IMR-90 (cell line): ENCODE results near the gene ABI3BP. TPM values are rescaled to one million over a fixed set of nuclear protein-coding genes. Genes with fewer than 3 reads are reported as not detected.

ENCODE experiments used
- ATAC-seq: fragments of 200-7000 bp; cut with Tn5 transposase; 2 replicates; pipeline ENCODE4 v1.9.1; 2020; ENCODE audit warnings: low read depth, mild to moderate bottlenecking, moderate library complexity
- BruUV-seq: library from RNA; stranded (reverse); fragments of 400-500 nt; replicated peaks from 2 replicates; lab custom pipeline; 2021; lab: Mats Ljungman, UMichigan
- CTCF ChIA-PET: fragments of 300-600 bp; formaldehyde crosslinking; extraction: SDS; loops from one replicate; lab custom pipeline; 2021; ENCODE audit warnings: antibody characterized with exemption; lab: Yijun Ruan, JAX
- POLR2A ChIA-PET: fragments of 300-600 bp; sonication (Branson Sonifier 250); formaldehyde crosslinking; loops from one replicate; lab custom pipeline; 2022; ENCODE audit warnings: antibody characterized with exemption; ENCODE audit not compliant: unreplicated experiment; lab: Charles Lee
- DNase-seq: peaks from one replicate; pipeline ENCODE4 v3.0.0; 2013
- H2AFZ ChIP-seq: replicated peaks from 2 replicates; pipeline ENCODE3; 2013; ENCODE audit warnings: low read length, mild to moderate bottlenecking; ENCODE audit not compliant: poor library complexity
- H2AK5ac ChIP-seq: 2 replicates; pipeline ENCODE4 v1.6.1; 2013; ENCODE audit warnings: low read depth, low read length, inconsistent platforms
- H2AK9ac ChIP-seq: replicated peaks from 2 replicates; pipeline ENCODE3; 2013; ENCODE audit warnings: mild to moderate bottlenecking, low read depth, low read length, moderate library complexity; ENCODE audit not compliant: poor library complexity
- H2BK120ac ChIP-seq: 2 replicates; pipeline ENCODE4 v1.6.1; 2013; ENCODE audit warnings: low read depth, low read length, inconsistent platforms
- H2BK15ac ChIP-seq: 3 replicates; pipeline ENCODE4 v1.6.1; 2013; ENCODE audit warnings: low read depth, low read length, inconsistent platforms
- H2BK20ac ChIP-seq: 2 replicates; pipeline ENCODE4 v1.6.1; 2013; ENCODE audit warnings: low read depth, mild to moderate bottlenecking, inconsistent platforms, low read length, moderate library complexity
- H2BK5ac ChIP-seq: 2 replicates; pipeline ENCODE4 v1.6.1; 2013; ENCODE audit warnings: mild to moderate bottlenecking, low read depth, low read length, inconsistent platforms; ENCODE audit not compliant: poor library complexity, severe bottlenecking
- H3K14ac ChIP-seq: replicated peaks from 2 replicates; pipeline ENCODE4 v1.6.1; 2013; ENCODE audit warnings: low read depth, low read length, inconsistent platforms
- H3K18ac ChIP-seq: 2 replicates; pipeline ENCODE4 v1.6.1; 2013; ENCODE audit warnings: low read depth, low read length, control low read depth
- H3K23ac ChIP-seq: 2 replicates; pipeline ENCODE4 v1.6.1; 2013; ENCODE audit warnings: low read depth, low read length, inconsistent platforms
- H3K27ac ChIP-seq: 2 replicates; pipeline ENCODE4 v1.5.1; 2013; ENCODE audit warnings: mild to moderate bottlenecking, control low read depth, low read length; ENCODE audit not compliant: insufficient read depth
- H3K27me3 ChIP-seq: 2 replicates; pipeline ENCODE4 v1.6.1; 2013; ENCODE audit warnings: low read length; ENCODE audit not compliant: control insufficient read depth, insufficient read depth
- H3K36me3 ChIP-seq: 2 replicates; pipeline ENCODE4 v1.6.1; 2013; ENCODE audit warnings: low read length, mixed read lengths; ENCODE audit not compliant: control insufficient read depth, insufficient read depth
- H3K4ac ChIP-seq: 2 replicates; pipeline ENCODE4 v1.6.1; 2013; ENCODE audit warnings: low read depth, low read length, inconsistent platforms
- H3K4me1 ChIP-seq: 2 replicates; pipeline ENCODE4 v1.6.1; 2013; ENCODE audit warnings: low read length, mixed read lengths; ENCODE audit not compliant: control insufficient read depth, insufficient read depth
- H3K4me2 ChIP-seq: 2 replicates; pipeline ENCODE4 v1.6.1; 2013; ENCODE audit warnings: low read depth, mild to moderate bottlenecking, control low read depth, low read length, moderate library complexity
- H3K4me3 ChIP-seq: 2 replicates; pipeline ENCODE4 v1.5.1; 2013; ENCODE audit warnings: low read depth, mild to moderate bottlenecking, control low read depth, low read length, moderate library complexity; ENCODE audit not compliant: insufficient read depth
- H3K56ac ChIP-seq: 2 replicates; pipeline ENCODE4 v1.6.1; 2013; ENCODE audit warnings: low read length, inconsistent platforms; ENCODE audit not compliant: insufficient read depth; ENCODE audit errors: extremely low read depth
- H3K79me1 ChIP-seq, 2 experiments: 2 replicates each; pipeline ENCODE4 v1.6.1; 2013; ENCODE audit warnings: low read length in 2 of 2, inconsistent platforms in 1 of 2, low read depth in 1 of 2
- H3K9ac ChIP-seq: 2 replicates; pipeline ENCODE4 v1.6.1; 2013; ENCODE audit warnings: low read depth, low read length, control low read depth
- H3K9me1 ChIP-seq: 2 replicates; pipeline ENCODE4 v1.6.1; 2013; ENCODE audit warnings: low read length, inconsistent platforms; ENCODE audit not compliant: insufficient read depth
- H3K9me3 ChIP-seq: 2 replicates; pipeline ENCODE4 v1.6.1; 2013; ENCODE audit warnings: low read length; ENCODE audit not compliant: control insufficient read depth, insufficient read depth
- H4K20me1 ChIP-seq: 2 replicates; pipeline ENCODE4 v1.6.1; 2013; ENCODE audit warnings: low read length, inconsistent platforms; ENCODE audit not compliant: insufficient read depth
- H4K5ac ChIP-seq: 2 replicates; pipeline ENCODE4 v1.6.1; 2013; ENCODE audit warnings: mild to moderate bottlenecking, low read depth, low read length, control low read depth
- H4K8ac ChIP-seq, 2 experiments: 2 replicates each; pipeline ENCODE4 v1.6.1; 2013; ENCODE audit warnings: low read depth in 2 of 2, low read length in 2 of 2, control low read depth in 1 of 2, inconsistent platforms in 1 of 2
- H4K91ac ChIP-seq: 2 replicates; pipeline ENCODE4 v1.6.1; 2013; ENCODE audit warnings: low read depth, low read length, inconsistent platforms; ENCODE audit not compliant: insufficient read depth
- BHLHE40 ChIP-seq: fragments of 150-350 bp; IDR thresholded peaks from 2 replicates; pipeline ENCODE4 v1.6.1; 2016; ENCODE audit warnings: mild to moderate bottlenecking, low read depth, low read length
- CEBPB ChIP-seq: IDR thresholded peaks from 2 replicates; pipeline ENCODE4 v1.6.1; 2012; ENCODE audit warnings: low read depth, low read length, improper control_type of control experiment
- CHD1 ChIP-seq: IDR thresholded peaks from 2 replicates; pipeline ENCODE4 v1.6.1; 2012; ENCODE audit warnings: low read depth, low read length, improper control_type of control experiment
- FOS ChIP-seq: fragments of 150-350 bp; IDR thresholded peaks from 2 replicates; pipeline ENCODE4 v1.6.1; 2016; ENCODE audit warnings: low read depth, low read length
- MAFK ChIP-seq: IDR thresholded peaks from 2 replicates; pipeline ENCODE4 v1.6.1; 2012; ENCODE audit warnings: low read depth, low read length, improper control_type of control experiment
- MAZ ChIP-seq: IDR thresholded peaks from 2 replicates; pipeline ENCODE4 v1.6.1; 2012; ENCODE audit warnings: low read depth, mild to moderate bottlenecking, low read length, improper control_type of control experiment, moderate library complexity, borderline replicate concordance
- MXI1 ChIP-seq: IDR thresholded peaks from 2 replicates; pipeline ENCODE4 v1.6.1; 2012; ENCODE audit warnings: low read depth, mild to moderate bottlenecking, low read length, moderate library complexity, borderline replicate concordance
- NFE2L2 ChIP-seq: fragments of 150-350 bp; IDR thresholded peaks from 2 replicates; pipeline ENCODE4 v1.6.1; 2016; ENCODE audit warnings: low read depth, mild to moderate bottlenecking, low read length
- POLR2A ChIP-seq: IDR thresholded peaks from 2 replicates; pipeline ENCODE4 v1.6.1; 2012; ENCODE audit warnings: mild to moderate bottlenecking, low read depth, low read length
- RAD21 ChIP-seq: IDR thresholded peaks from 2 replicates; pipeline ENCODE4 v1.6.1; 2012; ENCODE audit warnings: low read length, improper control_type of control experiment
- RCOR1 ChIP-seq: IDR thresholded peaks from 2 replicates; pipeline ENCODE4 v1.6.1; 2012; ENCODE audit warnings: mild to moderate bottlenecking, low read length, improper control_type of control experiment; ENCODE audit not compliant: insufficient replicate concordance
- RFX5 ChIP-seq: IDR thresholded peaks from 2 replicates; pipeline ENCODE4 v1.8.0; 2012; ENCODE audit warnings: low read depth, mild to moderate bottlenecking, low read length, moderate library complexity
- SMC3 ChIP-seq: fragments of 150-350 bp; IDR thresholded peaks from 2 replicates; pipeline ENCODE4 v1.6.1; 2016; ENCODE audit warnings: low read depth, mild to moderate bottlenecking, antibody characterized with exemption, low read length, moderate library complexity
- dilution Hi-C: fragments of 300-500 bp; cut with HindIII; formaldehyde crosslinking; loops from one replicate; pipeline ENCODE4 v1.14.3; 2018; ENCODE audit warnings: low sequenced_read_pairs; ENCODE audit not compliant: unreplicated experiment
- in situ Hi-C: fragments of 300-500 bp; cut with MboI; formaldehyde crosslinking; loops from 3 replicates; pipeline ENCODE4 v1.14.3; 2019; ENCODE audit warnings: low sequenced_read_pairs, inconsistent platforms, mixed read lengths
- intact Hi-C: fragments of 100-400 bp; cut with micrococcal nuclease; formaldehyde crosslinking; loops from 2 replicates; pipeline ENCODE4 v1.10.0; 2022
- polyA plus RNA-seq, 3 experiments: library from polyadenylated mRNA; depleted of rRNA; stranded (reverse); fragments of >200 nt; gene quantifications; 2 replicates each; pipeline ENCODE4 v1.2.3, GENCODE V29; 2012; ENCODE audit warnings: low replicate concordance in 1 of 3
- total RNA-seq: library from RNA; depleted of rRNA; stranded (reverse); fragments of >200 nt; gene quantifications from 2 replicates; pipeline ENCODE4 v1.2.3, GENCODE V29; 2012
- TF ChIP-seq, protein P1 (sequence below): fragments of 150-350 bp; IDR thresholded peaks from 2 replicates; pipeline ENCODE4 v1.6.1; 2016; ENCODE audit warnings: low read depth, mild to moderate bottlenecking, low read length, moderate library complexity, borderline replicate concordance
- TF ChIP-seq, protein P2 (sequence below): conservative IDR thresholded peaks from 2 replicates; pipeline ENCODE4 v1.5.1; 2012; ENCODE audit warnings: mild to moderate bottlenecking, low read depth, low read length, improper control_type of control experiment
- TF ChIP-seq, protein P3 (sequence below): fragments of 150-350 bp; IDR thresholded peaks from 2 replicates; pipeline ENCODE4 v1.6.1; 2017; ENCODE audit warnings: mild to moderate bottlenecking, antibody characterized with exemption, low read length, low read depth

The ABI3BP gene
- total and polyA plus RNA-seq, 2 of the 4 experiments (the other 2 are of a cell fraction) = 3.0 to 26.7 TPM

DNA sequence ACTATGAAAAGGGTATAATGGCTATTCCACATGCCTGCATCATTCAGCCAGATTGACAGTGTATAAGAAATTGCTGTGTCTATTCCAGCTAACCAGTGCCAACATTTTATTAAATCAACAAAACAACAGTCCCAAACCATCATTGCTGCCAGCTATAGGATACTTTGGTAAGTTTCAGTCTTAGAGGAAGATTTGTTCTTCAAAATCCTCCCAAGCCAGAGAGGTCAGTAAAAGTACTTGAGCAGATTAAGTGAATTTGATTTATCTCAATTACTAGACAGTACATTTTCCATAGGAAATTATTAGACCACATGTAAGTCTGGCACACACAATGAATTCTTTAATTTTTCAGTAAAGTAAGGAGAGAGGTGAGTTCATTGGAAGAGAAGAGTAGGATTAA is 233.3 kb downstream of the ABI3BP start:
- BruUV-seq = no TSS peak
- H3K9me1 ChIP-seq = peaks cover 4% of the 10 kb centered on the region; the same call in 1 of the 2 replicates
- no peak overlapping the region for H4K5ac ChIP-seq
- in situ Hi-C loops (no loop called here), dilution Hi-C loops (no loop called here), intact Hi-C loops (loop anchor here (5.0 kb wide), 1 partner anchor 37 kb away; no protein-coding TSS in a partner anchor)
- H3K14ac ChIP-seq = no peak overlapping the region
- no peak overlapping the region for H3K56ac ChIP-seq
- H3K4ac ChIP-seq = no peak overlapping the region
- no peaks in the 10 kb centered on the region for H4K20me1 ChIP-seq
- no peak overlapping the region for H2AFZ ChIP-seq
- TF ChIP-seq POLR2A = no peak
- no peak for TF ChIP-seq SMC3
- no peak for TF ChIP-seq FOS
- TF ChIP-seq, protein P1, sequence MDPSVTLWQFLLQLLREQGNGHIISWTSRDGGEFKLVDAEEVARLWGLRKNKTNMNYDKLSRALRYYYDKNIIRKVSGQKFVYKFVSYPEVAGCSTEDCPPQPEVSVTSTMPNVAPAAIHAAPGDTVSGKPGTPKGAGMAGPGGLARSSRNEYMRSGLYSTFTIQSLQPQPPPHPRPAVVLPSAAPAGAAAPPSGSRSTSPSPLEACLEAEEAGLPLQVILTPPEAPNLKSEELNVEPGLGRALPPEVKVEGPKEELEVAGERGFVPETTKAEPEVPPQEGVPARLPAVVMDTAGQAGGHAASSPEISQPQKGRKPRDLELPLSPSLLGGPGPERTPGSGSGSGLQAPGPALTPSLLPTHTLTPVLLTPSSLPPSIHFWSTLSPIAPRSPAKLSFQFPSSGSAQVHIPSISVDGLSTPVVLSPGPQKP = no peak
- TF ChIP-seq, protein P2, sequence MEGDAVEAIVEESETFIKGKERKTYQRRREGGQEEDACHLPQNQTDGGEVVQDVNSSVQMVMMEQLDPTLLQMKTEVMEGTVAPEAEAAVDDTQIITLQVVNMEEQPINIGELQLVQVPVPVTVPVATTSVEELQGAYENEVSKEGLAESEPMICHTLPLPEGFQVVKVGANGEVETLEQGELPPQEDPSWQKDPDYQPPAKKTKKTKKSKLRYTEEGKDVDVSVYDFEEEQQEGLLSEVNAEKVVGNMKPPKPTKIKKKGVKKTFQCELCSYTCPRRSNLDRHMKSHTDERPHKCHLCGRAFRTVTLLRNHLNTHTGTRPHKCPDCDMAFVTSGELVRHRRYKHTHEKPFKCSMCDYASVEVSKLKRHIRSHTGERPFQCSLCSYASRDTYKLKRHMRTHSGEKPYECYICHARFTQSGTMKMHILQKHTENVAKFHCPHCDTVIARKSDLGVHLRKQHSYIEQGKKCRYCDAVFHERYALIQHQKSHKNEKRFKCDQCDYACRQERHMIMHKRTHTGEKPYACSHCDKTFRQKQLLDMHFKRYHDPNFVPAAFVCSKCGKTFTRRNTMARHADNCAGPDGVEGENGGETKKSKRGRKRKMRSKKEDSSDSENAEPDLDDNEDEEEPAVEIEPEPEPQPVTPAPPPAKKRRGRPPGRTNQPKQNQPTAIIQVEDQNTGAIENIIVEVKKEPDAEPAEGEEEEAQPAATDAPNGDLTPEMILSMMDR = no peak
- no peak for TF ChIP-seq NFE2L2
- no peak for TF ChIP-seq RFX5
- TF ChIP-seq, protein P3, sequence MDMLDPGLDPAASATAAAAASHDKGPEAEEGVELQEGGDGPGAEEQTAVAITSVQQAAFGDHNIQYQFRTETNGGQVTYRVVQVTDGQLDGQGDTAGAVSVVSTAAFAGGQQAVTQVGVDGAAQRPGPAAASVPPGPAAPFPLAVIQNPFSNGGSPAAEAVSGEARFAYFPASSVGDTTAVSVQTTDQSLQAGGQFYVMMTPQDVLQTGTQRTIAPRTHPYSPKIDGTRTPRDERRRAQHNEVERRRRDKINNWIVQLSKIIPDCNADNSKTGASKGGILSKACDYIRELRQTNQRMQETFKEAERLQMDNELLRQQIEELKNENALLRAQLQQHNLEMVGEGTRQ = no peak
- TF ChIP-seq MAFK = no peak
- TF ChIP-seq CEBPB = no peak
- no peak for TF ChIP-seq BHLHE40
- TF ChIP-seq CHD1 = no peak
- TF ChIP-seq RAD21 = no peak
- TF ChIP-seq MXI1 = no peak
- TF ChIP-seq MAZ = no peak
- no peak for TF ChIP-seq RCOR1
- no peak for DNase-seq
- no peaks in the 10 kb centered on the region for H3K79me1 ChIP-seq
- no peak overlapping the region for H3K4me3 ChIP-seq
- no peak overlapping the region for H2BK15ac ChIP-seq
- H3K4me2 ChIP-seq = no peak overlapping the region
- H2AK5ac ChIP-seq = no peak overlapping the region
- H2BK120ac ChIP-seq = no peak overlapping the region
- no peak overlapping the region for H2BK5ac ChIP-seq
- no peaks in the 10 kb centered on the region for H3K9me3 ChIP-seq
- H2AK9ac ChIP-seq = no peak overlapping the region
- no peaks in the 10 kb centered on the region for H3K4me1 ChIP-seq
- no peak overlapping the region for H4K8ac ChIP-seq
- no peak overlapping the region for H3K27ac ChIP-seq
- H3K9ac ChIP-seq = no peak overlapping the region
- ChIA-PET CTCF (interaction anchor here (0.9 kb wide), 1 partner anchor 63 kb away, joined by 3 read pairs; no protein-coding TSS in a partner anchor), POLR2A (no interaction called here)
- no peaks in the 10 kb centered on the region for H3K27me3 ChIP-seq
- no peak overlapping the region for H3K18ac ChIP-seq
- no peak overlapping the region for H4K91ac ChIP-seq
- H3K23ac ChIP-seq = no peak overlapping the region
- no peak overlapping the region for H2BK20ac ChIP-seq
- 0 out of 2 replicates have a peak, but pooled peaks cover 1% of the 10 kb centered on the region for H3K36me3 ChIP-seq
- no peak for ATAC-seq
